HEK293 (cell line): ENCODE data around the gene BYSL.

Source experiments
- PBX3 ChIP-seq: sonication (generic); formaldehyde crosslinking; IDR thresholded peaks from 2 replicates; pipeline ENCODE4 v1.8.1; 2022; ENCODE audit warnings: mild to moderate bottlenecking, moderate library complexity, missing genetic modification reagents
- REST ChIP-seq: fragments of 450-650 bp; formaldehyde crosslinking; IDR thresholded peaks from 2 replicates; pipeline ENCODE4 v1.5.1; 2016; ENCODE audit warnings: missing biosample characterization, missing genetic modification characterization
- YY1 ChIP-seq: fragments of 450-650 bp; formaldehyde crosslinking; IDR thresholded peaks from 2 replicates; pipeline ENCODE4 v1.5.1; 2018; ENCODE audit warnings: missing biosample characterization, missing genetic modification characterization
- ZNF555 ChIP-seq: fragments of 450-650 bp; formaldehyde crosslinking; conservative IDR thresholded peaks from 2 replicates; pipeline ENCODE4 v1.5.1; 2017; ENCODE audit warnings: missing biosample characterization, mild to moderate bottlenecking, missing genetic modification characterization, inconsistent platforms
- TF ChIP-seq, protein P1 (sequence below): fragments of 450-650 bp; formaldehyde crosslinking; IDR thresholded peaks from 2 replicates; pipeline ENCODE4 v1.5.1; 2016; ENCODE audit warnings: missing biosample characterization, missing genetic modification characterization
- TF ChIP-seq, protein P2 (sequence below): fragments of 450-650 bp; formaldehyde crosslinking; IDR thresholded peaks from 2 replicates; pipeline ENCODE4 v1.5.1; 2016; ENCODE audit warnings: missing biosample characterization, missing genetic modification characterization, low read depth

DNA sequence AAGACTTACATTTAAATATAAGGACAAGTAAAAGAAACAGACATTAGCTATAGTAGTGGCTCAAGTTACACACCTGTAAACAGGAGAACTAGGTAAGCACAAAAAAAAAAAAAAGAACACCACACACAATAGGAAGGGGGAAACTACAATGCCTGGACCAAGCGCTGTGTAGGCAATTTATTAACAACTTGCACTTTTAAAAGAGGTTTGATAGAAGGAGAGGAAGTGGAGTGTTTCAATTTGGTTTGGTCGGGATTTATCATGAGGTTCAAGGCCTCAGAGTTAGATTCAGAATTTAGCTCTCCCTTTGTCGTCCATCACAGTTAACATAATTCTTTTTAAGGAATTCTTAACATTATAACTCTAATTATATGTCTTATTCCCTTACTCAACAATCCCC lies 25.0 kb upstream of the BYSL start:
- TF ChIP-seq YY1 (tag by site-specific recombination) (no peak), REST (tag by site-specific recombination) (no peak), PBX3 (CRISPR knock-in tag) (no peak), ZNF555 (no peak)
- TF ChIP-seq, protein P1, sequence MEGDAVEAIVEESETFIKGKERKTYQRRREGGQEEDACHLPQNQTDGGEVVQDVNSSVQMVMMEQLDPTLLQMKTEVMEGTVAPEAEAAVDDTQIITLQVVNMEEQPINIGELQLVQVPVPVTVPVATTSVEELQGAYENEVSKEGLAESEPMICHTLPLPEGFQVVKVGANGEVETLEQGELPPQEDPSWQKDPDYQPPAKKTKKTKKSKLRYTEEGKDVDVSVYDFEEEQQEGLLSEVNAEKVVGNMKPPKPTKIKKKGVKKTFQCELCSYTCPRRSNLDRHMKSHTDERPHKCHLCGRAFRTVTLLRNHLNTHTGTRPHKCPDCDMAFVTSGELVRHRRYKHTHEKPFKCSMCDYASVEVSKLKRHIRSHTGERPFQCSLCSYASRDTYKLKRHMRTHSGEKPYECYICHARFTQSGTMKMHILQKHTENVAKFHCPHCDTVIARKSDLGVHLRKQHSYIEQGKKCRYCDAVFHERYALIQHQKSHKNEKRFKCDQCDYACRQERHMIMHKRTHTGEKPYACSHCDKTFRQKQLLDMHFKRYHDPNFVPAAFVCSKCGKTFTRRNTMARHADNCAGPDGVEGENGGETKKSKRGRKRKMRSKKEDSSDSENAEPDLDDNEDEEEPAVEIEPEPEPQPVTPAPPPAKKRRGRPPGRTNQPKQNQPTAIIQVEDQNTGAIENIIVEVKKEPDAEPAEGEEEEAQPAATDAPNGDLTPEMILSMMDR (tag by site-specific recombination) = no peak
- TF ChIP-seq, protein P2, sequence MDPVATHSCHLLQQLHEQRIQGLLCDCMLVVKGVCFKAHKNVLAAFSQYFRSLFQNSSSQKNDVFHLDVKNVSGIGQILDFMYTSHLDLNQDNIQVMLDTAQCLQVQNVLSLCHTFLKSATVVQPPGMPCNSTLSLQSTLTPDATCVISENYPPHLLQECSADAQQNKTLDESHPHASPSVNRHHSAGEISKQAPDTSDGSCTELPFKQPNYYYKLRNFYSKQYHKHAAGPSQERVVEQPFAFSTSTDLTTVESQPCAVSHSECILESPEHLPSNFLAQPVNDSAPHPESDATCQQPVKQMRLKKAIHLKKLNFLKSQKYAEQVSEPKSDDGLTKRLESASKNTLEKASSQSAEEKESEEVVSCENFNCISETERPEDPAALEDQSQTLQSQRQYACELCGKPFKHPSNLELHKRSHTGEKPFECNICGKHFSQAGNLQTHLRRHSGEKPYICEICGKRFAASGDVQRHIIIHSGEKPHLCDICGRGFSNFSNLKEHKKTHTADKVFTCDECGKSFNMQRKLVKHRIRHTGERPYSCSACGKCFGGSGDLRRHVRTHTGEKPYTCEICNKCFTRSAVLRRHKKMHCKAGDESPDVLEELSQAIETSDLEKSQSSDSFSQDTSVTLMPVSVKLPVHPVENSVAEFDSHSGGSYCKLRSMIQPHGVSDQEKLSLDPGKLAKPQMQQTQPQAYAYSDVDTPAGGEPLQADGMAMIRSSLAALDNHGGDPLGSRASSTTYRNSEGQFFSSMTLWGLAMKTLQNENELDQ = no peak
